Smooth muscle cell (in vitro differentiated cells): Measurements from ENCODE around the gene PACS1. TPM values are rescaled to one million over a fixed set of nuclear protein-coding genes. Genes with fewer than 3 reads are reported as not detected.

ENCODE experiments used
- DNase-seq: peaks from one replicate; lab custom pipeline; 2025; ENCODE audit not compliant: unreplicated experiment; lab: John Stamatoyannopoulos, UW
- H2AFZ ChIP-seq: fragments of 200-600 bp; sonication (generic); 2 replicates; pipeline ENCODE4 v1.6.0; 2016; ENCODE audit warnings: antibody characterized with exemption, low read depth, mild to moderate bottlenecking
- H3F3A ChIP-seq: fragments of 200-600 bp; sonication (generic); 2 replicates; pipeline ENCODE4 v1.6.0; 2017; ENCODE audit warnings: antibody characterized with exemption, low read depth
- H3K27ac ChIP-seq: fragments of 200-600 bp; sonication (generic); 2 replicates; pipeline ENCODE4 v1.5.1; 2016; ENCODE audit warnings: low read depth, mild to moderate bottlenecking
- H3K27me3 ChIP-seq: fragments of 200-600 bp; sonication (generic); 2 replicates; pipeline ENCODE4 v1.6.1; 2016; ENCODE audit warnings: low read depth, mild to moderate bottlenecking
- H3K36me3 ChIP-seq: fragments of 200-600 bp; sonication (generic); 2 replicates; pipeline ENCODE4 v1.5.1; 2016; ENCODE audit warnings: low read depth
- H3K4me1 ChIP-seq: fragments of 200-600 bp; sonication (generic); 2 replicates; pipeline ENCODE4 v1.5.1; 2016; ENCODE audit warnings: low read depth
- H3K4me2 ChIP-seq: fragments of 200-600 bp; sonication (generic); 2 replicates; pipeline ENCODE4 v1.6.0; 2016; ENCODE audit warnings: mild to moderate bottlenecking
- H3K4me3 ChIP-seq: fragments of 200-600 bp; sonication (generic); 2 replicates; pipeline ENCODE4 v1.5.1; 2016; ENCODE audit warnings: mild to moderate bottlenecking
- H3K79me2 ChIP-seq: fragments of 200-600 bp; sonication (generic); 2 replicates; pipeline ENCODE4 v1.6.0; 2016; ENCODE audit warnings: low read depth, mild to moderate bottlenecking
- H3K9ac ChIP-seq: fragments of 200-600 bp; sonication (generic); 2 replicates; pipeline ENCODE4 v1.6.0; 2016; ENCODE audit warnings: low read depth
- H3K9me3 ChIP-seq: fragments of 200-600 bp; sonication (generic); replicated peaks from 2 replicates; pipeline ENCODE4 v1.5.1; 2016; ENCODE audit warnings: low read depth
- H4K20me1 ChIP-seq: fragments of 200-600 bp; sonication (generic); 2 replicates; pipeline ENCODE4 v1.6.0; 2016; ENCODE audit warnings: low read depth
- WGBS: methylation state at CpG from one replicate; pipeline ENCODE4 v1.1.7; 2016; ENCODE audit warnings: low lambda C conversion rate; 5-methylcytosine and 5-hydroxymethylcytosine counted together
- polyA plus RNA-seq: library from polyadenylated mRNA; unstranded; fragments of >200 nt; fragmentation: Nextera tagmentation; extraction: Ambion mirVana; gene quantifications from 2 replicates; pipeline ENCODE4 v1.2.1, GENCODE V29; 2016
- total RNA-seq: library from RNA; depleted of rRNA; stranded (reverse); fragments of >200 nt; gene quantifications from 2 replicates; pipeline ENCODE4 v1.2.3, GENCODE V29; 2014
- TF ChIP-seq, protein P1 (sequence below): fragments of 200-600 bp; sonication (generic); IDR thresholded peaks from 2 replicates; pipeline ENCODE4 v1.5.1; 2017; ENCODE audit warnings: borderline replicate concordance, mild to moderate bottlenecking, antibody characterized with exemption; ENCODE audit not compliant: insufficient read depth, poor library complexity, severe bottlenecking

PACS1 gene
- total and polyA plus RNA-seq, 2 experiments from 2014 or later = 87.6 to 140 TPM

DNA sequence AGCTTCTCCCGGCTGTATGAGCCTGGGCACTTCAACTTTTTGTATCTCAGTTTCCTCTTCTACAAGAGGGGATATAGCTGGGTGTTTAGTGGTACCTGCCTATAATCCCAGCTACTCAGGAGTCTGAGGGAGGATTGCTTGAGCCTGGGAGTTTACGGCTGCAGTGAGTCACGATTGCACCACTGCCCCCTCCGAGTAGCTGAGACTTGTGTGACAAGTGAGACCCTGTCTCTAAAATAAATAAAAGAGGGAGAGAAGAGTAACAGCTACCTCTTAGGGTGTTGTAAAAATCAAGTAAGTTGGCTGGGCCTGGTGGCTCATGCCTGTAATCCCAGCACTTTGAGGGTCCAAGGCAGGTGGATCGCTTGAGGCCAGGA lies 33.8 kb upstream of the PACS1 start:
- TF ChIP-seq, protein P1, sequence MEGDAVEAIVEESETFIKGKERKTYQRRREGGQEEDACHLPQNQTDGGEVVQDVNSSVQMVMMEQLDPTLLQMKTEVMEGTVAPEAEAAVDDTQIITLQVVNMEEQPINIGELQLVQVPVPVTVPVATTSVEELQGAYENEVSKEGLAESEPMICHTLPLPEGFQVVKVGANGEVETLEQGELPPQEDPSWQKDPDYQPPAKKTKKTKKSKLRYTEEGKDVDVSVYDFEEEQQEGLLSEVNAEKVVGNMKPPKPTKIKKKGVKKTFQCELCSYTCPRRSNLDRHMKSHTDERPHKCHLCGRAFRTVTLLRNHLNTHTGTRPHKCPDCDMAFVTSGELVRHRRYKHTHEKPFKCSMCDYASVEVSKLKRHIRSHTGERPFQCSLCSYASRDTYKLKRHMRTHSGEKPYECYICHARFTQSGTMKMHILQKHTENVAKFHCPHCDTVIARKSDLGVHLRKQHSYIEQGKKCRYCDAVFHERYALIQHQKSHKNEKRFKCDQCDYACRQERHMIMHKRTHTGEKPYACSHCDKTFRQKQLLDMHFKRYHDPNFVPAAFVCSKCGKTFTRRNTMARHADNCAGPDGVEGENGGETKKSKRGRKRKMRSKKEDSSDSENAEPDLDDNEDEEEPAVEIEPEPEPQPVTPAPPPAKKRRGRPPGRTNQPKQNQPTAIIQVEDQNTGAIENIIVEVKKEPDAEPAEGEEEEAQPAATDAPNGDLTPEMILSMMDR = no peak
- Histone ChIP-seq H3K4me3 (no peak overlapping the region), H3K9ac (no peak overlapping the region), H3F3A (no peaks in the 10 kb centered on the region), H3K36me3 (no peaks in the 10 kb centered on the region), H3K4me1 (no peaks in the 10 kb centered on the region), H3K79me2 (no peaks in the 10 kb centered on the region), H3K27ac (no peak overlapping the region), H3K9me3 (no peaks in the 10 kb centered on the region), H4K20me1 (no peaks in the 10 kb centered on the region), H3K4me2 (no peak overlapping the region), H3K27me3 (no peaks in the 10 kb centered on the region), H2AFZ (no peak overlapping the region)
- WGBS = 87% methylated on average over 5 of the region's 5 CpGs
- no peak for DNase-seq

DNA sequence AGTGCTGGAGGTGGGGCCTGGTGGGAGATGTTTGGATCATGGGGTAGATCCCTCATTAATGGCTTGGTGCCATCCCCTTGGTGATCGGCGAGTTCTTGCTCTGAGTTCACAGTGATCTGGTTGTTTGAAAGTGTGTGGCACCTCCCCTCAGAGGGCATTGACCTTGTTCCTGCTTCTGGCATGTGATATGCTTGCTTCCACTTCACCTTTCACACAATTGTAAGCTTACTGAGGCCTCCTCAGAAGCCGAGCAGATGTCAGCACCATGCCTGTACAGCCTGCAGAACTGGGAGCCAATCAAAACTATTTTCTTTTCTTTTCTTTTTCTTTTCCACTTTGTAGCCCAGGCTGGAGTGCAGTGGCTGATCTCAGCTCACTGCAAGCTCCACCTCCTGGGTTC lies 32.7 kb upstream of the PACS1 start:
- no peak for DNase-seq
- no peaks in the 10 kb centered on the region for H3K79me2 ChIP-seq
- no peaks in the 10 kb centered on the region for H4K20me1 ChIP-seq
- H3K9me3 ChIP-seq = no peaks in the 10 kb centered on the region
- H2AFZ ChIP-seq = no peak overlapping the region
- no peak overlapping the region for H3K27ac ChIP-seq
- H3K27me3 ChIP-seq = no peaks in the 10 kb centered on the region
- no peaks in the 10 kb centered on the region for H3K4me1 ChIP-seq
- no peaks in the 10 kb centered on the region for H3F3A ChIP-seq
- TF ChIP-seq, protein P1 = no peak
- WGBS = 96% methylated on average over 3 of the region's 3 CpGs
- H3K4me3 ChIP-seq = no peak overlapping the region
- no peaks in the 10 kb centered on the region for H3K36me3 ChIP-seq
- H3K4me2 ChIP-seq = no peak overlapping the region
- no peak overlapping the region for H3K9ac ChIP-seq

DNA sequence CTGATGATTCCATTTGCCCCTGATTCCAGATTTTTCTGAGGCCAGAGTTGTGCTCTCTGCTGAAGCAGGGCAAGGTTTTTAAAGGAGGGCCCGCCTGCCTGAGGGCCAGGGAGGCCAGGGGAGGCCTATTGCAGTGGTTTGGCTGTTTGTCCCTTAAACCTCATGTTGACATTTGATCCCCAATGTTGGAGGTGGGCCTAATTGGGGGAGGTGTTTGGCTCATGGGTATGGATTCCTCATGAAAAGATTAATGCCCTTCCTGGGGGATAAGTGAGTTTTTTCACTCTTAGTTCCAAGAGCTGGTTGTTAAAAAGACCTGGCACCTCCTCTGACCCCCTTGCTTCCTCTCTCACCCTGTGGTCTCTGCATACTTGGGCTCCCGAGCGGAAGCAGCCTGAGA lies 30.3 kb upstream of the PACS1 start:
- no peak overlapping the region for H3K27ac ChIP-seq
- H3K79me2 ChIP-seq = no peaks in the 10 kb centered on the region
- no peak overlapping the region for H3K9ac ChIP-seq
- 89% methylated on average over 3 of the region's 3 CpGs for WGBS
- TF ChIP-seq, protein P1 = no peak
- no peaks in the 10 kb centered on the region for H3K36me3 ChIP-seq
- no peaks in the 10 kb centered on the region for H3K4me1 ChIP-seq
- no peak for DNase-seq
- no peaks in the 10 kb centered on the region for H4K20me1 ChIP-seq
- H3F3A ChIP-seq = no peaks in the 10 kb centered on the region
- H3K9me3 ChIP-seq = no peaks in the 10 kb centered on the region
- no peak overlapping the region for H3K4me2 ChIP-seq
- H3K27me3 ChIP-seq = no peaks in the 10 kb centered on the region
- no peak overlapping the region for H3K4me3 ChIP-seq
- H2AFZ ChIP-seq = no peak overlapping the region

DNA sequence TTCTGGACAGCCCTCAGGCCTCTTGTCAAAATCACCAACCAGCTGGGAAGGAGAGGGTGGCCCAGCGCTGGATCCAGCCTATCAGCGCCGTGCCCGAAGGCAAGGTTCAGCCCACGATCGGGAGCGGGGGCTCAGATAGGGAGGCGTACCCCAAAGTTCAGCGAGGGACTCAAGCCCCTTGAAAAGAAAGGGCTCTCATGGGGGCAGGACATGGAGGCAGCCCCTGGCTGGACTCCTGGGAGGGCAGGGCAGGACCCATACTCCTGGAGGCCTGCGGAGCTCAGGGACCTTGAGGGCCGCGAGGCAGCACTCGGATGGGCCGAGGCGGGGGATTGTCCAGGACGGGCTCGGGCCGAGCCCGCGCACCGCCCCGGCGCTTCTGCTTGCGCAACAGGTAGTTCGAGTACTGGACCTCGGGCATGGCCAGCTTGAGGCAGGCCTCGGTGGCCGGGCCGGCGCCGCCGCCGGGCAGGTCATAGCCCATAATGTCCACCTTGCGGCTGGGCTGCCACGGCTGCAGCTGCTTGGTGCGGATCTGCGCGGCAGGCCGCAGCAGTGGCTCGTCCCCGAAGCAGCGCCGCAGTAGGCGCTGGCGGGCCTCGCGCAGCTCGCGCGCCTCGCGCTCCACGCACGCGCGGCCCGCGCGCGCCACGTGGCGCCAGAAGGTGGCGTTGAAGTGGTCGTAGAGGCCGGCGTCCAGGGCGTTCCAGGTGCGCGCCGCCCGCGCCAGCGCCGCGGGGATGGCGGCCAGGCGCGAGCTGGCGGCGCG lies 27.7 kb upstream of the PACS1 start:
- no peaks in the 10 kb centered on the region for H3K4me1 ChIP-seq
- 96% methylated on average over 78 of the region's 81 CpGs for WGBS
- no peak overlapping the region for H3K4me3 ChIP-seq
- no peaks in the 10 kb centered on the region for H3K79me2 ChIP-seq
- H3K36me3 ChIP-seq = no peaks in the 10 kb centered on the region
- no peak overlapping the region for H2AFZ ChIP-seq
- no peaks in the 10 kb centered on the region for H4K20me1 ChIP-seq
- no peak overlapping the region for H3K4me2 ChIP-seq
- no peak overlapping the region for H3K27ac ChIP-seq
- no peak for DNase-seq
- H3F3A ChIP-seq = no peaks in the 10 kb centered on the region
- H3K9me3 ChIP-seq = no peaks in the 10 kb centered on the region
- no peaks in the 10 kb centered on the region for H3K27me3 ChIP-seq
- TF ChIP-seq, protein P1 = no peak
- no peak overlapping the region for H3K9ac ChIP-seq
